GM18951 (cell line): ENCODE data around the gene SRP72.
"Not testable (repeated sequence)": the region's sequence is repeated elsewhere in the genome, so short reads cannot be mapped to it uniquely, and the experiment has no call there.

Source experiments
- POLR2A ChIP-seq: IDR thresholded peaks from 4 replicates; pipeline ENCODE4 v1.6.1; 2011; ENCODE audit warnings: mild to moderate bottlenecking; ENCODE audit not compliant: insufficient read length, insufficient read depth; ENCODE audit errors: extremely low read depth
- in situ Hi-C: fragments of 300-500 bp; cut with MboI; formaldehyde crosslinking; loops from one replicate; pipeline ENCODE4 v1.12.0; 2022; ENCODE audit warnings: low sequenced_read_pairs, mixed read lengths, inconsistent platforms; ENCODE audit not compliant: unreplicated experiment

SRP72 gene

DNA sequence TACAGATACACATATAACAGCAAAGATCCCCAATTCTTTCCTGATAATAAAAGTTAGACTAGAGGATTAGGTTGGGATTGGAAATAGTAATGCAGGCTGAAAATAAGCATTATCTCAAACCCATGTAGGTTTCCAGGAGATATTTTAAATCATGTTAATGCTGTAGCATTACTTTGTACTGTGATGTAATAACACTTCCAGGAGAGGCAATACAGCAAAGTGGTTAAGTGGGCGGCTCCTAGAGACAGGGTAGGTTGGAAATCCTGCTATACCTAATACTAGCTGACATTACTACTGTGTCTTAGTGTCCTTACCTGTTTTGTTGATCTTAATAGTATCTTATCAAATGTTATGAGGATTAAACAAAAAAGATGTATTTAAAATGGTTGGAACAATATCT lies 21.7 kb upstream of the SRP72 start:
- in situ Hi-C loops, result no loop called here
- TF ChIP-seq POLR2A, result no peak

DNA sequence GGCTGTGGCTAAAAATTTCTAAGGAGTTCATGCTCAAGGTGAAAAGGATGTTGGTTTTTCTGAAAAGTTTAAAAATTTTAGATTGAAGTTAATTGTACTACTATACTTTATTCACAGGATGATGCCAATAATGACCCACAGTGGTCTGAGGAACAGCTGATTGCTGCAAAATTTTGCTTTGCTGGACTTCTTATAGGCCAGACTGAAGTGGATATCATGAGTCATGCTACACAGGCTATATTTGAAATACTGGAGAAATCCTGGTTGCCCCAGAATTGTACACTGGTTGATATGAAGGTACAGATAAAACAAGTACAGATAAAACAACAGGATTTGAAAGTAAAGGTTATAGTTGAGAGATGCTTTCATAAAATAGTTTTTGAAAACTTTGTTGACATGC lies 19.1 kb upstream of the SRP72 start:
- in situ Hi-C loops, result no loop called here
- TF ChIP-seq POLR2A, result no peak

DNA sequence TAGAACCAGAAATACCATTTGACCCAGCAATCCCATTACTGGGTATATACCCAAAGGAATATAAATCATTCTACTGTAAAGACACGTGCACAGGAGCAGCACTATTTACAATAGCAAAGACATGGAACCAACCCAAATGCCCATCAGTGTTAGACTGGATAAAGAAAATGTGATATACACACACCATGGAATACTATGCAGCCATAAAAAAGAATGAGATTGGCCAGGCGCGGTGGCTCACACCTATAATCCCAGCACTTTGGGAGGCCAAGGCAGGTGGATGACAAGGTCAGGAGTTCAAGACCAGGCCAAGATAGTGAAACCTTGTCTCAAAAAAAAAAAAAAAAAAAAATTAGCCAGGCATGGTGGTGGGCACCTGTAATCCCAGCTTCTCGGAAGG lies 17.9 kb upstream of the SRP72 start:
- in situ Hi-C loops, result not testable (repeated sequence)

DNA sequence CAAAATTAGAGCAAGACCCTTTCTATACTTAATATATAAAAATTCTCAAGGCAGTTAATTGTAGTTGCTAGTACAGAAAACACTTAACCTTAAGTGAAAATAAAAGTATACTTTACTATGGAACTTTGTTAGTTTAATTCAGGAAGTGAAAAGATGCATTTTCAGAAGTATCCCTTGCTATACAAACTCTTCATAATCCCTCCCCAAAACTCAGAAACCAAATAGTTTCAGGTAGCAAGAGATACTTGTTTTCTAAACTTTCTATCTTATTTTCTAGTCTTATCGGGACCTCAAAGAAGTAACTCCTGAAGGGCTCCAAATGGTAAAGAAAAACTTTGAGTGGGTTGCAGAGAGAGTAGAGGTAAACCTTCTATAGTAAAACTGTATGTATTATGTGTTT lies 17.1 kb upstream of the SRP72 start:
- no peak for TF ChIP-seq POLR2A
- in situ Hi-C loops, result no loop called here

DNA sequence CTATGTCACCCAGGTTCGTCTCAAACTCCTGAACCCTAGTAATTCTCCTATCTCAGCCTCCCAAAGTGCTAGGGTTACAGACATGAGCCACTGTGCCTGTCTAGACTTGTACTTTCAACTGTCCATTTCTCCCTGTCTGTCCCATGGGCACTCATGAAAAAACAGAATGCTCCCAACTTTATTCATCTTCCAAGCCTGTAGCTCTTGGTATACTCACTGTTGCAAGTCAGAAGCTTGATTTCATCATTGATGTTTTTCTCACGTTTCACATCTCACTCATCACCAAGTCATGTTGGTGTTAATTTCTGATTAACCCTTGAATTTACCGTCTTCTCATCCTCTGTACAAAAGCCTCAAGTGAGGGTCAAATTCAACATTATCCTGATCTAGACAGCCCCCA lies 7.3 kb upstream of the SRP72 start:
- in situ Hi-C loops, result no loop called here
- TF ChIP-seq POLR2A, result no peak

DNA sequence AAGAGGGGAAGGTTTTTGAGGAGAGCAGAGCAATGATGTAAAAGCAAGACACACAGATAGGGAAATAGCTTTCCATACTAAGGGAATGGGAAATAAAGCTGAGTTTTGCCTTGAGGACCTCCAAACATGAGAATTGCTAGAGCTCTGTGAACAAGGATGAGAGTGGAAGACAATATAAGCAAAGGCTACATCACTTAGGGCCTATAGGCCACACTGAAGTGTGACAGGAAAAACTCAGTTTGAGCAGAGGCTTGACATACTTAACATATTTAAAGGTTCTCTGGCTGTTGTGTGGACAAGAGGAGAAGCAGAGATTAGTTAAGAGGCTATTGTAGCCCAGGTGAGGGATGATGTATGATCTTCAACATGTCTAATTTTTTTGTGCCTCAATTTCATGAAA lies 5.3 kb upstream of the SRP72 start:
- in situ Hi-C loops, result no loop called here
- no peak for TF ChIP-seq POLR2A

DNA sequence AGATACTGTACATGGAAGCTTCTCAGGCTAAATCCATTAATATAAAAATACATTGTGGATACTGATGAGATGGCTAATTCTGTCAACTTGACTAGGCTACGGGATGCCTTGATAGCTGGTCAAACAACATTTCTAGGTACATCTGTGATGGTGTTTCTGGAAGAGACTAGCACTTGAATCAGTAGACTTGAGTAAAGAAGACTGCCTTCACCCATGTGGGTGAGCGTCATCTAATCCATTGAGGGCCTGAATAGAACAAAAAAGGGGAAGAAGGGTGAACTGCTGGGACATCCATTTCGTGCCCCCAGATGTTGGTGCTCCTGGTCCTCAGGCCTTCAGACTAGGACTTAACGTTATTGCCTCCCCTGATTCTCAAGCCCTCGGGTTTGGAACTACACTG lies 3.7 kb upstream of the SRP72 start:
- no peak for TF ChIP-seq POLR2A
- in situ Hi-C loops, result no loop called here

DNA sequence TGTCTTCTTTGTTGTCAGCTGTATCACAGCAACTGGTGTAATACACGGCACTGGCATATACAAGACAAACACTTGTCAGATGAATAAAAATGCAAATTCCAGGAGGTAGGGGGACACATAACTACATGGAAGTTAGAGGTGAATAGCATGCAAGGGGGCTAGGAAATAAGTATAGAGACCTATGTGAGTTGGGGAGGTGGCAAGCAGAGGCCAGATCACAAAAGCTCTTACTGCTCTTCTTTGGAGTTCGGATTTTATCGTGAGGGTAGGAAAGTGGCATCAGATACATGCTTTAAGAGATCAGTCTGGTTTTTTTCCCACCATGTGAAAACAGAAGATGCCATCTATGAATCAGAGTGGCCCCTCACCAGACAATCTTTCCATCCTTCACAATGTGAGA lies 2.8 kb upstream of the SRP72 start:
- in situ Hi-C loops, result no loop called here
- TF ChIP-seq POLR2A, result no peak

DNA sequence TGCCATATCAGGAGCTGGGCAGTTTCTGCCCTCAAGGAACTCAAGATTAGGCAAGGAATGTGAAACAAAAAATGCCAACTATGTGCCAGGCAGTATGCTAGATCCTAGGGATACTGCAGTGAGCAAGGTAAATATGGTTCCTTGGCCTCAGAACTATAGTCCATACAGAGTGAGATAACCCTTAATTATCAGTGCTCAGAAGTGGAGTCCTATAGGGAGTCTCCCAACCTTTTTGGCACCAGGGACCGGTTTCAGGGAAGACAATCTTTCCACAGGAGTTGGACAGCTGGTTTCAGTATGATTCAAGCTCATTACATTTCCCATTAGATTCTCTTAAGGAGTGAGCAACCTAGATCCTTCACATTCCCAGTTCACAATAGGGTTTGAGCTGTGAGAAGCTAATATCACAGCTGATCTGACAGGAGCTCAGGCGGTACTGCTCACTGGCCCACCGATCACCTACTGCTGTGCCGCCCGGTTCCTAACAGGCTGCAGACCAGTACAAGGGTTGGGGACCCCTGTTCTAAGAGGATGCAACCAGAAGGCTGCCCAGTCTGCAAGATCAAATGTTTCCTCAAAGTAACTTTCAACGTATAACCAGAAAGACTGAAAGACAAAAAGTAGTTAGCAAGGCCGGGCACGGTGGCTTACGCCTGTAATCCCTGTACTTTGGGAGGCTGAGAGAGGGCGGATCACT lies 1.7 kb upstream of the SRP72 start:
- no peak for TF ChIP-seq POLR2A
- in situ Hi-C loops, result no loop called here

DNA sequence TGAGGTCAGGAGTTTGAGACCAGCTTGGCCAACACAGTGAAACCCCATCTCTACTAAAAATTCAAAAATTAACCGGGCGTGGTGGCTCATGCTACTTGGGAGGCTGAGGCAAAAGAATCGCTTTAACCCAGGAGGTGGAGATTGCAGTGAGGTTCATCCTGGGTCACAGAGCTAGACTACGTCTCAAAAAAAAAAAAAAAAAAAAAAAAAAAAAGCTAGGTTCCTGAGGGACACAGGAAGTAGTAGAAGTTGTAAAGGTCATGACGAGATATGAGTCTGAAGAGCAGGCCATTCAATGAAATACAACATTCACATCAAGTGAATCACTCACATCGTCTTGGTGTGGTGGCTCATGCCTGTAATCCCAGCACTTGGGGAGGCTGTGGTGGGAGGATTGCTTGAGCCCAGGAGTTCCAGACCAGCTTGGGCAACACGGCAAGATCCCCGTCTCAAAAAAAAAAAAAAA lies 1.1 kb upstream of the SRP72 start:
- in situ Hi-C loops, result not testable (repeated sequence)

DNA sequence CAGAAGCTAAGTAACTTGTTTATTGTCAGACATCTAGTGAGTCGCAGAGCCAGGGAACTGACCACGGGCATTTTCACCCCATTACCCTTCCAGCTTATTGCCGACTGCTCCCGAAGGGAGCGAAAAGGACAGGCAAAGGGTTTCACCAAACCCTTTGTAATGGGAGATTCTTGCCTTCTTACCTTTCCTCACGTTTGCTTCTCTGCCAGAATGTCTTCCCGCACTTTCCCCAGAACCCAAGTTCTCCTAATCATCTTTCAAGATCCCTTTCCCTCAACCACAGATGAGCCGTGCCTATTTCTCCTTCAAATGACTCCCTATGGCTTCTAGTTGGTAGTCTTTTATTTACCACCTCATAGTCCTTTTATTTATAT lies 520 bp upstream of the SRP72 start:
- TF ChIP-seq POLR2A, result no peak

DNA sequence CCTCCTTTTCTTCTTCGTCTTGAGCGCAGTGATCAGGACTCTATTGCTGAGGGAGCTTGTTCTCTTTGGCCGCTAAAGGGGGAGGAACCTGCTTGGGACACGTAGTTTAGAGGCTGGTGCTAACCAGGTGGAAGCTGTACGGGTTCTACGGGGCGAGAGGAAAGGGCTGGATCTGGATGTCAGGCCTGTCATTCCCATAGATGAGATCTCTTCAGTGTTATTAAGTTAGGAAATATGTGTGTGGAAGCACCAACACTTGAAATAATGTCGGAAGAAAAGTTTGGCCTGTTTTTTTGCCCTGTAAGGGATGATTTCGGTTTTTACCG lies 643 bp downstream of the SRP72 start:
- in situ Hi-C loops, result no loop called here
- no peak for TF ChIP-seq POLR2A

More for the DNA sequence above, 520 bp upstream of the SRP72 start:
- in situ Hi-C loops, result no loop called here

DNA sequence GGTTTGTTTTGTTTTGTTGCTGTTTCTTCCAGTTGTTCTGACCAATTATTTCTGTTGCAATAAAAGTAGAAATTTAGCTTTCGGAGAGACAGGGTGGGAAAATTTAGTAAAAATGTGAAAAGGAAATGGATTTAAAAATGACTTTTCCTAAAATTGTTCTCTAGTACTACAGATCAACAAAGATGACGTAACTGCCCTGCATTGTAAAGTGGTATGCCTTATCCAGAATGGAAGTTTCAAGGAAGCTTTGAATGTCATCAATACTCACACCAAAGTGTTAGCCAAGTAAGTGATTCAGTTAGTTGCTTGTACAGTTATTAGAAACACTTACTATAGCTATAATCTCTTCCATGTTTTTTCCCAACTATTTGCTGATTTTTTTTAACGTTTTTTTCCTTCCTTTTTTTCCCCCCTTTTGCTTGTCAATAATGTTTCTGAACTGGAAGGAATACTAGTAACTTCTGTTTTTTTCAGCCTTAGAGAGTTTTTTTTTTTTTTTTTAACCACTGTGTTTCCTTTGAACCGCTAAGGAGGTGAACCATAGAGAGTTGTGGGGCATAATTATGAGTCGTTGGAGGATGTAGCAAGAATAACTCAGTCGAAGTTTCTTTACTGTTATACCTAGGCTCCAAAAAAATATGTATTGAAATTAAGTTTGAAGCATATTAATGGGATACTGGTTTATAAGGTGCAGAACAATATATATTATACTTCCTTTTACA lies 2.2 kb downstream of the SRP72 start:
- no peak for TF ChIP-seq POLR2A
- in situ Hi-C loops, result no loop called here

DNA sequence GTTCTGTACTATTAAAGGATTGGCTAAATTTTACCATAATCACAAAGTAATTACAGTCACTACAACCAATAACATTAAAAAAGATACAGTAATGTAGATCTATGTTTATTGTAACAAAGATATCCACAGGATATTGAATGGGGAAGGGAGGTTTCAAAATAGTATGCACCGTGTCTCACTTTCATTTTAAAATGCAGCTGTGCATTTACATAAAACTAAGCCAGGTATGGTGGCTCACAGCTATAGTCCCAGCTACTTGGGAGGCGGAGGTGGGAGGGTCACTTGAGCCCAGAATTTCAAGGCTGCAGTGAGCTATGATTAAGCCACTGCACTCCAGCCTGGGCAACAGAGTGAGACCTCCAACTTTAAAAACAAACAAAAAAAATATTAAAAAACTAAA lies 8.5 kb downstream of the SRP72 start:
- in situ Hi-C loops, result no loop called here
- TF ChIP-seq POLR2A, result no peak

DNA sequence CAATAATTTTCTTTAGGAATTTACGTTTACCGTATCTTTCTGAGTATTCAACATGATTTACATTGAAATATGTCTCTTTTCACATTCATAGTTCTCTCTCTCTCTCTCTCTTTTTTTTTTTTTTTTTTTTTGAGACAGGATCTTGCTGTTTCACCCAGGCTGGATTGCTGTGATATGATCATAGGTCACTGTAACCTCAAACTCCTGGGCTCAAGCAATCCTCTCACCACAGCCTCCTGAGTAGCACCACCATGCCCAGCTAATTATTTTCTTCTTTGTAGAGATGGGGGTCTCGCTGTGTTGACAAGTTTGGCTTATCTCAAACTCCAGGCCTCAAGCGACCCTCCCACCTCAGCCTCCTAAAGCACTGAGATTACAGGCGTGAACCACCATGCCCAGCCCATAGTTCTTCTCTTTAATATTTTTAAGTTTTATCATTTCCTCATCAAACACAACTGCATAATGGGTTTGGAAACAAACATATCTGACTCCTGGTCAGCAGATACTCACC lies 9.8 kb downstream of the SRP72 start:
- no peak for TF ChIP-seq POLR2A
- in situ Hi-C loops, result no loop called here

DNA sequence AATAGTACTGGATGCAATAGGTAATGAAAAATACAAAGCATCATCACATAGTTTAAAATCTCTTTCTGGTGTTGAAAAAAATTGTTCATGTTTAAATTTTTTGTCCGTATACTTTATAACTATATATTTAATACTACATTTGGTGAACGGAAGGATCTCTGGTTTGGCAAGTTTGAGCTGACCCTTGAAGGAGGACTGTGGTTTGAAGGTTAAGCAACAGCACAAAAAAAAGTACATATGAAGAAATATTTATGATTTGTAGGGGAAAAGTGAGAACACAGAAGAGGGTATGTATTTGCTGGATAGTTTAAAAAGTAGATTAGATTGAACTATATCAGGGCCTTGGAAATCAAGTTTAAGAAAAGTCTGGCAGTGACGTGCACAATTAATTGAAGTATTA lies 13.3 kb downstream of the SRP72 start:
- TF ChIP-seq POLR2A, result no peak
- in situ Hi-C loops, result no loop called here
